Measurements from ENCODE around the gene MMRN1. TPM values are rescaled to one million over a fixed set of nuclear protein-coding genes. Genes with fewer than 3 reads are reported as not detected.

MMRN1 gene
- total and polyA plus RNA-seq, 2 of the 8 experiments (the other 6 are each of a cell fraction or from before 2014, with no cell fraction given): not detected

DNA sequence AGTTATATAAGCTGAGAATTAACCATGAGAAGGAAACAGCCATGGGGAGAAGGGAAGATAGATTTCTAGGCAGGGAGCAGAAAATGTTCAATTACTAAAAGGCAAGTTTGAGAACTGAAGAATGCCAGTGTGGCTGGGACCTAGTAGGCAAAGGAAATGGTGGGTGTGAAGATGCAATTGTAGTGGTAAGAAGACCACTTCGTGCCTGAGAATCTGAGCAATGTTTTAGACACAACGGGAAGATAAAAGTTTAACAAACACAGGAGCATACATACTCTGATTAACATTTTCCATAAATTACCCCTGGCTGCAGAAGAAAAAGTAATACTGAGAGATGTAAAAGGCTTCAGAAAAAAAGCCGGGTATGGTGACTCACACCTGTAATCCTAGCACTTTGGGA, 18.1 kb upstream of the MMRN1 start:
- H3K18ac ChIP-seq (ENCODE audit: extremely low read depth, low read length): no peak overlapping the region

More for the DNA sequence above, 18.1 kb upstream of the MMRN1 start:
- H3K23me2 ChIP-seq (ENCODE audit: low read depth, low read length): no peaks in the 10 kb centered on the region; the same call in 1 of the 2 replicates
- no peak overlapping the region for H3K14ac ChIP-seq (ENCODE audit: insufficient read length)
- H3K27ac ChIP-seq (ENCODE audit: low read depth, low read length): no peak overlapping the region
- no peak overlapping the region for H4K5ac ChIP-seq (ENCODE audit: insufficient read length, low read depth, low read length)
- H4K20me1 ChIP-seq (replicated peaks in 1 of 2; ENCODE audit: control insufficient read depth in 1 of 2, insufficient read depth in 2 of 2, low read length in 2 of 2): no peaks in the 10 kb centered on the region
- H3K4ac ChIP-seq (replicated peaks; ENCODE audit: insufficient read length, low read depth, low read length): no peak overlapping the region
- no peak overlapping the region for H2BK120ac ChIP-seq (replicated peaks; ENCODE audit: low read depth, low read length)
- no peak overlapping the region for H2BK12ac ChIP-seq (ENCODE audit: low read depth, low read length)
- no peak overlapping the region for H3K23ac ChIP-seq (ENCODE audit: insufficient read length)
- H3K79me2 ChIP-seq (ENCODE audit: control insufficient read depth in 1 of 2, insufficient read depth in 2 of 2, low read length in 2 of 2): no peaks in the 10 kb centered on the region
- no peak overlapping the region for H4K8ac ChIP-seq (ENCODE audit: extremely low read depth, insufficient read depth, low read length)
- H3K9ac ChIP-seq (replicated peaks in 1 of 4; ENCODE audit: extremely low read depth in 1 of 4, low read depth in 3 of 4, low read length in 3 of 4): no peak overlapping the region
- no peaks in the 10 kb centered on the region for H3K27me3 ChIP-seq (replicated peaks in 1 of 4; ENCODE audit: control insufficient read depth in 3 of 4, extremely low read depth in 1 of 4, insufficient read depth in 3 of 4, low read length in 3 of 4)
- no peak overlapping the region for H2BK5ac ChIP-seq (ENCODE audit: low read depth, low read length)
- no peak overlapping the region for H2AK5ac ChIP-seq (ENCODE audit: low read depth, low read length)
- H2AFZ ChIP-seq (ENCODE audit: low read length): no peak overlapping the region
- no peak overlapping the region for H3K4me3 ChIP-seq (ENCODE audit: extremely low read depth in 1 of 4, insufficient read depth in 2 of 4, low read depth in 3 of 4, low read length in 4 of 4)
- DNase-seq (ENCODE audit: low read depth in 1 of 2, low spot score in 2 of 2) (no peak), FAIRE-seq (no peak)
- H2BK15ac ChIP-seq (ENCODE audit: low read length): no peak overlapping the region
- ChIA-PET POLR2A (ENCODE audit: partially characterized antibody) (no interaction called here), CTCF (ENCODE audit: partially characterized antibody) (interaction anchor here (1.0 kb wide), 1 partner anchor 10 kb away, joined by 4 read pairs; no protein-coding TSS in a partner anchor)
- H2BK20ac ChIP-seq (ENCODE audit: low read length): no peak overlapping the region
- H3K79me1 ChIP-seq (ENCODE audit: low read depth, low read length): no peaks in the 10 kb centered on the region
- no peaks in the 10 kb centered on the region for H3K36me3 ChIP-seq (ENCODE audit: control insufficient read depth in 2 of 4, insufficient read depth in 4 of 4, low read length in 3 of 4)
- 93% methylated on average over 3 of the region's 3 CpGs; no CpG with 5 or more reads in 1 of the 2 experiments for WGBS, 2 experiments (ENCODE audit: extremely low coverage in 1 of 2, insufficient coverage in 1 of 2, insufficient read length in 1 of 2, insufficient replicate concordance in 2 of 2, low coverage in 1 of 2, low lambda C conversion rate in 2 of 2, missing lambda C conversion rate in 1 of 2)
- no peak overlapping the region for H3K4me2 ChIP-seq (ENCODE audit: insufficient read depth in 1 of 2, low read depth in 2 of 2, low read length in 2 of 2)
- no peak for TF ChIP-seq TAF1 (IDR thresholded peaks at IDR 0.05; ENCODE audit: low read depth, low read length)
- TF ChIP-seq CHD2 (IDR thresholded peaks at IDR 0.05; ENCODE audit: low read length): no peak
- no peak for TF ChIP-seq CREB1 (IDR thresholded peaks at IDR 0.05)
- TF ChIP-seq, protein P1, sequence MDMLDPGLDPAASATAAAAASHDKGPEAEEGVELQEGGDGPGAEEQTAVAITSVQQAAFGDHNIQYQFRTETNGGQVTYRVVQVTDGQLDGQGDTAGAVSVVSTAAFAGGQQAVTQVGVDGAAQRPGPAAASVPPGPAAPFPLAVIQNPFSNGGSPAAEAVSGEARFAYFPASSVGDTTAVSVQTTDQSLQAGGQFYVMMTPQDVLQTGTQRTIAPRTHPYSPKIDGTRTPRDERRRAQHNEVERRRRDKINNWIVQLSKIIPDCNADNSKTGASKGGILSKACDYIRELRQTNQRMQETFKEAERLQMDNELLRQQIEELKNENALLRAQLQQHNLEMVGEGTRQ (IDR thresholded peaks at IDR 0.05; ENCODE audit: low read length): no peak
- no peak for TF ChIP-seq BRCA1 (IDR thresholded peaks at IDR 0.05; ENCODE audit: low read depth, low read length)
- TF ChIP-seq GTF2F1 (IDR thresholded peaks at IDR 0.05; ENCODE audit: borderline replicate concordance, low read depth, low read length): no peak
- no peak overlapping the region for H3K56ac ChIP-seq (replicated peaks; ENCODE audit: insufficient read length, low read depth, low read length)
- no peaks in the 10 kb centered on the region for H3K9me3 ChIP-seq (ENCODE audit: insufficient read depth in 2 of 2, low read depth in 1 of 2, low read length in 1 of 2)
- no peaks in the 10 kb centered on the region for H3K4me1 ChIP-seq (replicated peaks in 1 of 4; ENCODE audit: control insufficient read depth in 3 of 4, insufficient read depth in 4 of 4, low read length in 3 of 4)
- no peak overlapping the region for H4K91ac ChIP-seq (replicated peaks; ENCODE audit: insufficient read length, low read length)
